ENCODE results near the gene KAT2B.

DNA sequence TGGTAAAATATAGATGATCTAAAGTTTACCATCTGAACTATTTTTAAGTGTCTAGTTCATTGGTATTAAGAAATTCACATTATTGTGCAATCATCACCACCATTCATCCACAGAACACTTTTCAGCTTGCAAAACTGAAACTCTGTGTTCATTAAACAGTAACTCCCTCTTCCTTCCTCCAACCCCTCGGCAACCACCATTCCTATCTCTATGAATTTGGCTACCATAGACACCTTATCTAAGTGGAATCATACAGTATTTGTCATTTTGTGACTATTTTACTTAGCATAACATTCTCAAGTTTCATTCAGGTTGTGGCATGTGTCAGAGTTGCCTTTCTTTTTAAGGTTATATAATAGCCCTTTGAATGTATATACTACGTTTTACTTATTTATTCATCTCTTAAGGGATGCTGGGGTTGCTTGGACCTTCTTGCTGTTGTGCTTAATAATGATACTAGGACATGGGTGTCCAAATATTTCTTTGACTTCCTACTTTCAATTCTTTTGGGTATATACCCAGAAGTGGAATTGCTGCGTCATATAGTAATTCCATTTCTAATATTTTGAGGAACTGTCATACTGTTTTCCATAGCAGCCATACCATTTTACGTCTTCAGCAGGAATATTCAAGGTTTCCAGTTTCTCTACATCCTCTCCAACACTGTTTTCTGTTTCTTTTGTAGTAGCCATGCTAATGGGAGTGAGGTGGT, 20.9 kb downstream of the KAT2B start:
- TF ChIP-seq, protein P1, sequence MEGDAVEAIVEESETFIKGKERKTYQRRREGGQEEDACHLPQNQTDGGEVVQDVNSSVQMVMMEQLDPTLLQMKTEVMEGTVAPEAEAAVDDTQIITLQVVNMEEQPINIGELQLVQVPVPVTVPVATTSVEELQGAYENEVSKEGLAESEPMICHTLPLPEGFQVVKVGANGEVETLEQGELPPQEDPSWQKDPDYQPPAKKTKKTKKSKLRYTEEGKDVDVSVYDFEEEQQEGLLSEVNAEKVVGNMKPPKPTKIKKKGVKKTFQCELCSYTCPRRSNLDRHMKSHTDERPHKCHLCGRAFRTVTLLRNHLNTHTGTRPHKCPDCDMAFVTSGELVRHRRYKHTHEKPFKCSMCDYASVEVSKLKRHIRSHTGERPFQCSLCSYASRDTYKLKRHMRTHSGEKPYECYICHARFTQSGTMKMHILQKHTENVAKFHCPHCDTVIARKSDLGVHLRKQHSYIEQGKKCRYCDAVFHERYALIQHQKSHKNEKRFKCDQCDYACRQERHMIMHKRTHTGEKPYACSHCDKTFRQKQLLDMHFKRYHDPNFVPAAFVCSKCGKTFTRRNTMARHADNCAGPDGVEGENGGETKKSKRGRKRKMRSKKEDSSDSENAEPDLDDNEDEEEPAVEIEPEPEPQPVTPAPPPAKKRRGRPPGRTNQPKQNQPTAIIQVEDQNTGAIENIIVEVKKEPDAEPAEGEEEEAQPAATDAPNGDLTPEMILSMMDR (IDR thresholded peaks at IDR 0.05) = no peak
- TF ChIP-seq POLR2A (IDR thresholded peaks at IDR 0.05) = no peak
